ENCODE measurements around the gene PTHLH.

The PTHLH gene

GRCh38 chr12:27934276-27934675 lies 38.3 kb downstream of the PTHLH start:
- DNase-seq, result no peak

GRCh38 chr12:27931390-27931789 lies 41.1 kb downstream of the PTHLH start:
- DNase-seq, result no peak

- DNase-seq, result no peak
These were observed 45.2 kb downstream of the PTHLH start for GRCh38 chr12:27927347-27927746.

DNA sequence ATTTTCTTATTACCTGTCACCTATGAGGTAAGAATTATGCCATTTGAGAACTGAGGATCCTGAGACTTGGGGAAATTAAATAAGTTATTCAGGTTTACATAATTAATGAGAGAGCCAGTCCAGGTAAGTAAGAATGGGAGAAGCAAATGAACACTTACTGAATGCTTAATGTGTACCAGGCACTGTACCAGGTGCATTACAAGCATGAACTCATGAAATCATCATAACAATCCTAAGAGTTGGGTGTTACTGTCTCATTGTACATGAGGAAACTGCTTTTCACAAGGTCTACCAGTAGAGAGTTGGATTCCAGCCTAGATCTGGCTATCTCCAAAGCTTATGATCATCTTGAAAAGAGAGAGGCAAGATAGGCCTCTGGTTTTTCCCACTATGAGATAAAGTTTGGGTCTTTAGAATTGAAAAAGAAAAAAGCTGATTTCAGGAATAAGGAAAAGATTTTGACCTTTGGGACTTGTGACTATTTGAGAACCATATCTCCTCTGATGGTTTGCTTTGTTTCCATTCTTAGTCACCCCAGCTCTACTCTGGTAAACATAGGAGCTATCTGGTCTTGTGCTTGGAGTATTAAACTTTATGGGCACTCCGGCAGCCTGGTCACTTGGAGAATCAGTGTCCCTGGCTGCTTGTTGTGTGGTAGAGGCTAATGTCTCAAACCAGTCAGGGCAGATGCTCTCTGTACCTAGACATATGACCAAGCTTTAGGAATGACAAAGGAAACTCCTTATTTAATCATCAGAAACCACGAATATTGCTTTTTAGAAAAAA lies 48.0 kb downstream of the PTHLH start:
- DNase-seq, result no peak

GRCh38 chr12:27922531-27923139 lies 49.9 kb downstream of the PTHLH start:
- DNase-seq, result no peak

DNA sequence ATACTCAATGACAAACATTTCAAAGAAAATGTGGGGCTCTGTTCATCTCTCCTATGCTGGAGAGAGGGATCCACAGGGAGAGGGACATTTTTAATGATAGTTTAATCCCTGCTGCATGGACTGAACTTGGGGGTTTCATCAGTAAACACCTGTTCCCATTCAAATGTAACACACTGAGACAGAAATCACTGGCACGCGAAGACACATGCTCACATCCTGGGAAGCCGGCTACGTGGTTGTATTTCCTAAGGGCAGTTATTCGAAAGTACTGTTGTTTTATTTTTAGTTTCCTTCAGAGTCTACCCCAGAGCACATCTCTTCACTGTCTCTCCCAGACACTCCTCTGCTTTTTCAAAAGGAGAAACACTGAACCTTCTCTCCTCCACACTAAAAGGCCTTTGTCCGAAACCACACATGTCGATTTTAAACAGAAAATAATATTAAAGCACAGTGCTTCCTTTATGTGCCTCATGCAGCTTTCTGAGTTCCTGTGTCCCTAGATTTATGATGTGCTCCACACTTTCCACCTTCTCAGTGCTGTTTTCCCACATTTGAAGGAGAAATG lies 52.8 kb downstream of the PTHLH start:
- DNase-seq, result no peak

GRCh38 chr12:27915536-27915935 lies 57.0 kb downstream of the PTHLH start:
- no peak for DNase-seq

GRCh38 chr12:27915021-27915420 lies 57.5 kb downstream of the PTHLH start:
- no peak for DNase-seq

GRCh38 chr12:27913999-27914614 lies 58.4 kb downstream of the PTHLH start:
- DNase-seq, result no peak

DNA sequence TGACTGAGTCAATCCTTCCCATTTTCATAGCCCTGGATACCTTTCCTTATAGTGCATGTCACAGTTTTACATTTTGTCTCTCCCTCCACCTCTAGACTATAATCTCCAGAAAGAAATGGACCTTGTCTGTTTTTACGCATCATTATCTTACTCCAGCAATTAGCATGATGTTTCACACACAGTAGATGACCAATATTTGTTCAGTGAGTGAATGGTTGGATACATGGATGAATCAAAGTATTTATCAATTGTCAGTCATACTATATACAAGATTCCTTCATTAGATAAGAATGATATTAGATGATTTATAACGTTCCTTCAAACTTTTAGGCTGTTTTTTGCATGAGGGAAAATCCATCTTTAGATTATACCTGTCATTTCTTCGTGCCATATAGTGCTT lies 61.1 kb downstream of the PTHLH start:
- no peak for DNase-seq

All from CD4-positive, alpha-beta T cell treated with Interleukin-17A for 1 hour (primary cell).